ENCODE results near the gene ACVR1B.
A peak's percentile ranks its signal among the peaks of the same experiment; 100 is the strongest.

Gene ACVR1B

GRCh38 chr12:51917041-51917590, 34.4 kb upstream of the ACVR1B start:
- DNase-seq (ENCODE audit: low read depth in 2 of 2, low spot score in 1 of 2), result no peak

GRCh38 chr12:51917746-51918453, 33.6 kb upstream of the ACVR1B start:
- DNase-seq (ENCODE audit: low read depth in 2 of 2, low spot score in 1 of 2), result no peak

- DNase-seq (ENCODE audit: low read depth in 2 of 2, low spot score in 1 of 2), result no peak
Observed at GRCh38 chr12:51920046-51920445, 31.5 kb upstream of the ACVR1B start.

GRCh38 chr12:51921017-51921725, 30.3 kb upstream of the ACVR1B start:
- DNase-seq (ENCODE audit: low read depth in 2 of 2, low spot score in 1 of 2), result no peak

- no peak for DNase-seq (ENCODE audit: low read depth in 2 of 2, low spot score in 1 of 2)
Observed at GRCh38 chr12:51922146-51922545, 29.4 kb upstream of the ACVR1B start.

- no peak for DNase-seq (ENCODE audit: low read depth in 2 of 2, low spot score in 1 of 2)
Observed at GRCh38 chr12:51922762-51923505, 28.6 kb upstream of the ACVR1B start.

- peak; percentile 24 for DNase-seq (ENCODE audit: low read depth in 2 of 2, low spot score in 1 of 2)
Observed at GRCh38 chr12:51923506-51924365, 27.8 kb upstream of the ACVR1B start.

- no peak for DNase-seq (ENCODE audit: low read depth in 2 of 2, low spot score in 1 of 2)
Observed at GRCh38 chr12:51924551-51925319, 26.8 kb upstream of the ACVR1B start.

GRCh38 chr12:51925346-51926063, 26.0 kb upstream of the ACVR1B start:
- DNase-seq (ENCODE audit: low read depth in 2 of 2, low spot score in 1 of 2), result no peak

- no peak for DNase-seq (ENCODE audit: low read depth in 2 of 2, low spot score in 1 of 2)
Observed at GRCh38 chr12:51926064-51926632, 25.4 kb upstream of the ACVR1B start.

- peak in 1 of 2 donors; percentile 20 for DNase-seq (ENCODE audit: low read depth in 2 of 2, low spot score in 1 of 2)
Observed at GRCh38 chr12:51926718-51927117, 24.8 kb upstream of the ACVR1B start.

GRCh38 chr12:51932218-51933076, 19.1 kb upstream of the ACVR1B start:
- no peak for DNase-seq (ENCODE audit: low read depth in 2 of 2, low spot score in 1 of 2)

- no peak for DNase-seq (ENCODE audit: low read depth in 2 of 2, low spot score in 1 of 2)
Observed at GRCh38 chr12:51934080-51934479, 17.4 kb upstream of the ACVR1B start.

GRCh38 chr12:51937926-51938325, 13.6 kb upstream of the ACVR1B start:
- DNase-seq (ENCODE audit: low read depth in 2 of 2, low spot score in 1 of 2), result no peak

GRCh38 chr12:51938726-51939125, 12.8 kb upstream of the ACVR1B start:
- DNase-seq (ENCODE audit: low read depth in 2 of 2, low spot score in 1 of 2), result no peak

GRCh38 chr12:51941011-51941581, 10.4 kb upstream of the ACVR1B start:
- no peak for DNase-seq (ENCODE audit: low read depth in 2 of 2, low spot score in 1 of 2)

GRCh38 chr12:51941604-51942003, 9.9 kb upstream of the ACVR1B start:
- DNase-seq (ENCODE audit: low read depth in 2 of 2, low spot score in 1 of 2), result no peak

GRCh38 chr12:51942056-51942455, 9.4 kb upstream of the ACVR1B start:
- no peak for DNase-seq (ENCODE audit: low read depth in 2 of 2, low spot score in 1 of 2)
